T-helper 2 cell treated with Interferon-gamma antibody and Interleukin-4, amounts not matched to agents 100 ng/mL and 5 ng/mL, for 36 hours (primary cell): Measurements from ENCODE around the gene PLXNB2. TPM values are rescaled to one million over a fixed set of nuclear protein-coding genes. Genes with fewer than 3 reads are reported as not detected.
"Not testable (repeated sequence)": the region's sequence is repeated elsewhere in the genome, so short reads cannot be mapped to it uniquely, and the experiment has no call there.

Experiments used
- intact Hi-C: fragments of 100-400 bp; cut with micrococcal nuclease; formaldehyde crosslinking; loops from one replicate; pipeline ENCODE4 v1.15.1; 2023
- total RNA-seq: library from RNA; stranded (reverse); gene quantifications from 2 replicates; pipeline ENCODE4 v1.2.3, GENCODE V29; 2022

Gene PLXNB2
- total RNA-seq, 1 donor from 2014 or later, result 11.0 TPM

- intact Hi-C loops, result no loop called here
Measured at GRCh38 chr22:50281384-50281760, 26.1 kb downstream of the PLXNB2 start.

GRCh38 chr22:50280708-50281383 is 26.6 kb downstream of the PLXNB2 start:
- intact Hi-C loops, result no loop called here

GRCh38 chr22:50280022-50280707 is 27.3 kb downstream of the PLXNB2 start:
- intact Hi-C loops, result no loop called here

GRCh38 chr22:50278956-50279619 is 28.4 kb downstream of the PLXNB2 start:
- intact Hi-C loops, result no loop called here

GRCh38 chr22:50278461-50278860 is 29.0 kb downstream of the PLXNB2 start:
- intact Hi-C loops, result no loop called here

GRCh38 chr22:50277761-50278160 is 29.7 kb downstream of the PLXNB2 start:
- intact Hi-C loops, result no loop called here

GRCh38 chr22:50276143-50276542 is 31.3 kb downstream of the PLXNB2 start:
- intact Hi-C loops, result no loop called here

GRCh38 chr22:50275181-50276055 is 32.0 kb downstream of the PLXNB2 start:
- intact Hi-C loops, result no loop called here

- intact Hi-C loops, result loop anchor here (1.0 kb wide), 1 partner anchor 68 kb away; no protein-coding TSS in a partner anchor
Measured at GRCh38 chr22:50274771-50275170, 32.7 kb downstream of the PLXNB2 start.

GRCh38 chr22:50274311-50274710 is 33.1 kb downstream of the PLXNB2 start:
- intact Hi-C loops, result loop anchor here (1.0 kb wide), 1 partner anchor 68 kb away; no protein-coding TSS in a partner anchor

GRCh38 chr22:50273781-50274180 is 33.7 kb downstream of the PLXNB2 start:
- intact Hi-C loops, result loop anchor here (1.0 kb wide), 1 partner anchor 69 kb away; no protein-coding TSS in a partner anchor

- intact Hi-C loops, result not testable (repeated sequence)
Measured at GRCh38 chr22:50273352-50273751, 34.1 kb downstream of the PLXNB2 start.

- intact Hi-C loops, result no loop called here
Measured at GRCh38 chr22:50272044-50272802, 35.2 kb downstream of the PLXNB2 start.

- intact Hi-C loops, result loop anchor here (2.0 kb wide), 2 partner anchors 21 to 55 kb away; partner anchors contain the start of genes DENND6B and HDAC10
Measured at GRCh38 chr22:50271519-50271970, 35.9 kb downstream of the PLXNB2 start.

- intact Hi-C loops, result loop anchor here (2.0 kb wide), 2 partner anchors 20 to 56 kb away; partner anchors contain the start of genes DENND6B and HDAC10
Measured at GRCh38 chr22:50270666-50271394, 36.6 kb downstream of the PLXNB2 start.

GRCh38 chr22:50269970-50270665 is 37.3 kb downstream of the PLXNB2 start, which contains the start of gene MAPK11:
Gene MAPK11 (minus strand): TSS chr22:50270380. CDS start chr22:50270292, 88 bp downstream.
- intact Hi-C loops, result loop anchor here (2.0 kb wide), 2 partner anchors 19 to 57 kb away; partner anchors contain the start of genes DENND6B and HDAC10

- intact Hi-C loops, result no loop called here
Measured at GRCh38 chr22:50269573-50269969, 37.9 kb downstream of the PLXNB2 start.

- intact Hi-C loops, result no loop called here
Measured at GRCh38 chr22:50268655-50269113, 38.8 kb downstream of the PLXNB2 start.
